Limb (tissue), 2 donors: ENCODE results near the gene CEPT1.

Source experiments
- DNase-seq, 2 donors: peaks; one replicate each; pipeline ENCODE4 v3.0.0-alpha.2; 2016; ENCODE audit errors: extremely low spot score in 2 of 2

Gene CEPT1

GRCh38 chr1:111145963-111146768 is 6.1 kb downstream of the CEPT1 start:
- no peak for DNase-seq

- DNase-seq = no peak
Observed at GRCh38 chr1:111147948-111148347, 7.9 kb downstream of the CEPT1 start.

GRCh38 chr1:111148376-111148881 is 8.4 kb downstream of the CEPT1 start:
- DNase-seq = no peak

GRCh38 chr1:111151838-111152237 is 11.8 kb downstream of the CEPT1 start:
- no peak for DNase-seq

GRCh38 chr1:111154021-111154999 is 14.3 kb downstream of the CEPT1 start:
- DNase-seq = no peak

GRCh38 chr1:111157431-111157830 is 17.4 kb downstream of the CEPT1 start:
- no peak for DNase-seq

- no peak for DNase-seq
Observed at GRCh38 chr1:111161843-111162487, 21.9 kb downstream of the CEPT1 start.

GRCh38 chr1:111162488-111162880 is 22.5 kb downstream of the CEPT1 start:
- DNase-seq = no peak

GRCh38 chr1:111163363-111163762 is 23.3 kb downstream of the CEPT1 start:
- DNase-seq = no peak

- no peak for DNase-seq
Observed at GRCh38 chr1:111164151-111164550, 24.1 kb downstream of the CEPT1 start.

GRCh38 chr1:111172463-111172862 is 32.4 kb downstream of the CEPT1 start:
- no peak for DNase-seq

GRCh38 chr1:111174070-111174469 is 34.0 kb downstream of the CEPT1 start:
- no peak for DNase-seq

- DNase-seq = no peak
Observed at GRCh38 chr1:111175349-111175748, 35.3 kb downstream of the CEPT1 start.

GRCh38 chr1:111176678-111177077 is 36.7 kb downstream of the CEPT1 start:
- no peak for DNase-seq

GRCh38 chr1:111179968-111180533 is 40.0 kb downstream of the CEPT1 start:
- no peak for DNase-seq

- no peak for DNase-seq
Observed at GRCh38 chr1:111182052-111182451, 42.0 kb downstream of the CEPT1 start.

- no peak for DNase-seq
Observed at GRCh38 chr1:111183308-111184069, 43.5 kb downstream of the CEPT1 start.

GRCh38 chr1:111184663-111185062 is 44.6 kb downstream of the CEPT1 start:
- DNase-seq = no peak

- DNase-seq = no peak
Observed at GRCh38 chr1:111190931-111191451, 51.0 kb downstream of the CEPT1 start.

GRCh38 chr1:111191496-111191895 is 51.5 kb downstream of the CEPT1 start:
- DNase-seq = no peak
